ENCODE measurements around the gene ACO1.

- TF ChIP-seq CTCF (IDR thresholded peaks at IDR 0.05; ENCODE audit: insufficient read depth, low read length, poor library complexity, severe bottlenecking), result no peak
- TF ChIP-seq EZH2phosphoT487 (conservative IDR thresholded peaks at IDR 0.05; ENCODE audit: low read length), result no peak
Measured at GRCh38 chr9:32486839-32487562, 102.6 kb downstream of the ACO1 start.
